ENCODE data around the gene POLN. TPM values are rescaled to one million over a fixed set of nuclear protein-coding genes. Genes with fewer than 3 reads are reported as not detected.

POLN gene
- total and polyA plus RNA-seq, 12 donors = 0.69 to 10.6 (median 3.0) TPM

DNA sequence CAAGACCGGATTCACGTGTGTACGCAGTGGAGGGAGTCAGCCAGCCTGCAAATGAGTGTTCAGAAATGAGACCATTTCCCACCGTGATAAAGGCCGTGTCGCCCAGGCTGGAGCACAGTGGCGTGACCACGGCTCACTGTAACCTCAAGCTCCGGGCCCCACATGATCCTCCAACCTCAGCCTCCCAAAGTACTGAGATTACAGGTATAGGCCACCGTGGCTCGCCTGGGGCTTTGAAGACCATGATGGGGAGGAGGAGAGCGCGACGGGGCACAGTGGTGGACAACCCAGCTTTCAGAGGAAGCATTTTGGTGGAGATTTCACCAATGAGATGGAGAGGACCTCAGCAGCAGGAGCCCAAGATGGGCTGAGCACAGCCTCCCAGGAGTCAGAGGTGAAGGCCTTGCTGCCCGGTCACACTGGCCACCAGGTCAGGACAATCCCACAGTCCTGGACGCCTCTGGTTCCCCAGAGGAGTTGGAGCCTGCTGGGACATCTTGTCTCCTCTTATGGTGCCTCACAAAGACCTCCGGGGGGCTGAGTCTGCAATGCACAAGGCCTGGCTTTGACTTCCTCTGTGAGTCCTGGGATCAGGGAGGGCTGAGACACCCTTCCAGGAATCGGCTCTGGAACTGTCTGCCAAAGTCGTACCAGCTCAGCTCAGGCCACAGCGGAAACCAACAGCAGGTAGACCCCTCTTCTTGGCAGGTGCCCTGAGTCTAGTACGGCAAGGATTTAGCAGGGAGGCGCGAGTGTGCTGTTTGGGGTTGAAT lies 42.4 kb upstream of the POLN start:
- Histone ChIP-seq H3K9me3 (replicated peaks in 1 of 3) (no peaks in the 10 kb centered on the region), H3K4me3 (no peak overlapping the region), H3K27ac (no peak overlapping the region), H3K27me3 (no peaks in the 10 kb centered on the region), H3K4me1 (replicated peaks in 1 of 2) (no peaks in the 10 kb centered on the region), H3K36me3 (replicated peaks in 1 of 2) (no peaks in the 10 kb centered on the region)
- intact Hi-C loops (cut with DNase I) = no loop called here
- peak in 3 of 7 donors; percentile 1 to 10 (median 7) for DNase-seq
- WGBS, 4 donors = 96 to 100% (median 97%) methylated on average over 13 to 23 of the region's 23 CpGs
- no peak for TF ChIP-seq CTCF (IDR thresholded peaks at IDR 0.05)
- no peak for TF ChIP-seq POLR2A (IDR thresholded peaks at IDR 0.05)

DNA sequence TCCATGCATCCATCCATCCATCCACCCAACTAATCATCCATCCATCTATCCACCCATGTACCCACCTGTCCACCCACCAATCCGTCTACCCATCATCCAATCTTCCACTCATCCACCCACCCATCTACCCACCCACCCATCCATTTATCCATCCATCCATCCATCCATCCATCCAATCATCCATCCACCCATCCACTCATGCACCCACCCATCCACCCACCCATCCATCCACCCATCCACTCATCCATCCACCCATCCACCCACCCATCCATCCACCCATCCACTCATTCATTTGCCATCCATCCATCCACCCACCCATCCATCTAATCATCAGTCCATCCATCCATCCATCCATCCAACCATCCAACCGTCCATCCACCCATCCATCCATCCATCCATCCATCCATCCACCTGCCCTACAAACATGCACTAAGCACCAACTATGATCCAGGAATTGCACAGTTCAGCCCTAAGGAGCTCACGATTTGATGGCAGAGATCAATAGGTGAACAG lies 41.3 kb upstream of the POLN start:
- Histone ChIP-seq H3K4me3 (no peak overlapping the region), H3K9me3 (replicated peaks in 1 of 3) (no peaks in the 10 kb centered on the region), H3K4me1 (replicated peaks in 1 of 2) (no peaks in the 10 kb centered on the region), H3K27me3 (no peaks in the 10 kb centered on the region), H3K27ac (no peak overlapping the region), H3K36me3 (replicated peaks in 1 of 2) (no peaks in the 10 kb centered on the region)
- intact Hi-C loops (cut with DNase I) = no loop called here
- TF ChIP-seq POLR2A (IDR thresholded peaks at IDR 0.05) = no peak
- 85 to 95% (median 91%) methylated on average over 3 of the region's 3 CpGs for WGBS, 4 donors
- no peak for DNase-seq

- no peak for TF ChIP-seq POLR2A (IDR thresholded peaks at IDR 0.05)
- peak in 2 of 6 experiments; percentile 25 to 29 for TF ChIP-seq CTCF (IDR thresholded peaks at IDR 0.05)
- Histone ChIP-seq H3K9me3 (replicated peaks in 1 of 3) (no peaks in the 10 kb centered on the region), H3K36me3 (replicated peaks in 1 of 2) (no peaks in the 10 kb centered on the region), H3K4me3 (no peak overlapping the region), H3K27ac (peak overlapping the region in 1 of 5 donors; percentile 48), H3K27me3 (no peaks in the 10 kb centered on the region), H3K4me1 (replicated peaks in 1 of 2) (no peaks in the 10 kb centered on the region)
- intact Hi-C loops (cut with DNase I) = no loop called here
- DNase-seq = peak in 1 of 7 donors; percentile 31
- 65 to 69% (median 66%) methylated on average over 7 to 10 of the region's 10 CpGs for WGBS, 4 donors
These were observed 39.8 kb upstream of the POLN start for GRCh38 chr4:2281575-2282343.

DNA sequence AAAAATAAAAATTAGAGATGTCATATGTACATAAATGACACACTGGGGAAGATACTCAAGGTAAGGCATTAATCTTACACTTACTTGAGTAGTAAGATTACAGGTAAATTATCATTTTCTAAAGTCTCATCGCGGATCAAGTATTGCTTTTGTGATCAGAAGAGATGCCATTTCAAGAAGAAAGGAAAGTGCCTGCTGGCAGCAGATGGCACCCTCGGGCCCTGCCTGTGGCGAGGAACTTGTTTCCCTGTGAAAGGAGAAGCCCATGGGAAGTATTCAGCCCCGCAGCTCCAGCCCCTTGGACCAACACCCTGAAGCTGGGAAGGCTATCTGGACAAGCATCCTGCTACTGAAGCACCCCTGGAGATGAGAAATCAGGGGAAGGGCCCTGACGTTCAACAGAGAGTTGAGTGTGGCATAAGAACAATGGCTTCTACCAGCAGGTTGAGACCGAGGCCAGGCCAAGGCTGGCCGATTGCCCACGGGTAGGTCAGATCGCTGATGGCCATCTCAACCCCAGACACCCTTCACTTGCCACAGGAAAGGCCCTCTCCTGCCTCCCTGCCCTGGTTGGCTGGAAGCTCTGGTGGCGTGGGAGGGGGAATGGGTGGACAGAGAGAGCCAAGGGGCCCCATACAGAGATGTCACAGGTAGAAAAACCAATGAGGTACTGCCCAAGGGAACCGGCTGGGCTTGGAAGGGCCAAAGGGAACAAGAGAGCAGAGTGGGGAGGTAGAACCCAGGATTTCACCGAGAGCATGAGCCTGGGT lies 38.8 kb upstream of the POLN start:
- H3K27ac ChIP-seq = no peak overlapping the region
- intact Hi-C loops (cut with DNase I) = no loop called here
- TF ChIP-seq CTCF (IDR thresholded peaks at IDR 0.05) (peak in 1 of 6 experiments; percentile 16), POLR2A (IDR thresholded peaks at IDR 0.05) (no peak)
- H3K9me3 ChIP-seq (replicated peaks in 1 of 3) = no peaks in the 10 kb centered on the region
- DNase-seq = no peak
- 85 to 90% (median 87%) methylated on average over 9 to 13 of the region's 13 CpGs for WGBS, 4 donors
- H3K4me3 ChIP-seq = no peak overlapping the region
- no peaks in the 10 kb centered on the region for H3K27me3 ChIP-seq
- no peaks in the 10 kb centered on the region for H3K36me3 ChIP-seq (replicated peaks in 1 of 2)
- H3K4me1 ChIP-seq (replicated peaks in 1 of 2) = no peaks in the 10 kb centered on the region
